Activated CD4-positive, alpha-beta T cell treated with anti-CD3 and anti-CD28 coated beads, Interleukin-2, Interleukin-6, amounts not matched to agents 100 ng/mL and 50 ng/mL, durations not matched to agents 16 hours and 8 hours (primary cell): ENCODE results near the gene MEIS2.

Source experiments
- DNase-seq: peaks from one replicate; pipeline ENCODE4 v3.0.0-alpha.2; 2020

MEIS2 gene

GRCh38 chr15:37112171-37112570, 11.8 kb upstream of the MEIS2 start:
- DNase-seq = no peak

DNA sequence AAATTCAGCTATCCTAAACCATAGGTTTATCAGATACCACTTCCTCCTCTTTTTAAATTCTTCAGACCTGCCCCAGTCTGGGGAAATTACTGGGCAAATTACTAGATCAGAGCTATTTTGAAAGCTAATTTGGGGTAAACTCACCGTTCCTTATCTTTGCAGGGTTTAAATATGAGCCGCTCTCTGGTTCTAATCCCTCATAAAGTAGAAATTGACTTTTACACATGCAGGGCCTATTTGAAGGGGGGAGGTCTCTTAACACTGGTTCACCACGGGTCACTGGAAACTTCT, 11.0 kb upstream of the MEIS2 start:
- DNase-seq = no peak

- DNase-seq = no peak
These were observed 9.7 kb upstream of the MEIS2 start for GRCh38 chr15:37109872-37110572.

DNA sequence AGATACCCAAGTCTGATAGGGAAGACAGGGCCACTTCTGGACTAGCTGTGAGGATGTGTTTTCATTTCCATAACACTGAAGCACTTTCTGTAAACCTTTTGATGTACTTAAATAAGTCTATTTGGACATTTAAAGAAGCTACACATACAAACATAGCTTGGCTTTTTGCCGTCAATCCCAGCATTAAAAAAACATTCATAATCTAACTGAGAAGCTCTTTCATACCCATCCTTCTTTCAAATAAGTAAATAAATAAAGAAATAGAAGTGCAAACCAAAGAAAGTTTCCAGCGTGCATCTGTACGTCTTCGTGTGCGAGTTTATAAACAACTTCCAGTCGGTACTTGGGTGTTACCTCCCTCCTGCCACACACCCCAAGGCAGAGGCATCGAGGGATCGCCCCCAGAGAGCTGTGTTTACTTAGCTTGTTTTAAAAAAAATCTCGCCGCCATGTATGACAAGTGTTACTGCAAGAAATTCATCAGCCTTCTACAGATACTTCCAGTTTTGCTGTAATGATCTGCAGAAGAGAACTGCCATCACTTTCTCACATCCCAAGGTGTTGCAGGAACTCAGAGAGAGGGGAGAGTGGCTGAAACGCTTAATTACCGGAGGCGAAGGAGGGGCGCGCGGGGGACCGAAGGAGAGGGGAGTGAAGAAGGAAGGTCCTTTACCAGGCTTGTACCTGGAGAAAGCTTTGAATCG, 9.0 kb upstream of the MEIS2 start:
- DNase-seq = no peak

DNA sequence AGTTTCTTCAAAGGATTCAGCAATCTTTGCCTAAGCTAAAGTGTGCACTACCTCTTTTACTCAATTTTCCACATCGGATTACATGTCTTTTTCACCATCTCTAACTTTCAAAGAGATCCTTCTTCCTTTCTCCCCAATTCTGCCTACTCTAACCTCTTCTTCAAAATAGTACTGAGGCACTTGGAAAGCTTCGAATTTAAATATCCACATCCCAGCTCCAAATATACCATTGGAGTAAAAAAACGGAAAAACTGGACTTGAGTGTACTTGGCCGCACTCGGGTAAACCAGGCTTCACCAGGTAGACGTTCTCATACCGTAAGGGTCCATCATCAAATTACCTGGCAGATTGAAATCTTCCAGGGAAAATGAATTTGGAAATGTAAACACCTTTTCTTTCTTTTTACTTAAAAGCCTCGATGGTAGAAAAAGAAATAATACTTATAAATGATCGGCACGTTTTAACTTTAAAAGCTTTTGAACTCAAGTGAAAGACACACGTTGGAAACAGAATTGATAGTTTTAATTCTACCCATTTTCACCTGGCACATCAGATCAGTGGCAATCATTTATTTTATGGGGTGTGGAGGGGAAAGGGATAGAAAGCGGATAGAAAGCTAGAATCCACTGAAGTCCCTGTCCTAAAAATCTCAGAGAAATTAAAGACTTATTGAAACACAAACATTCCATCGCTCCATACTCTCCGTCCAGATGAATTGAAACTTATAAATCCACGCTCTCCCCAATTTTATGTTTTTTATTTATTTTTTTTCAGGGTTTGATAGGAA, 8.2 kb upstream of the MEIS2 start:
- no peak for DNase-seq

GRCh38 chr15:37107744-37108380, 7.5 kb upstream of the MEIS2 start:
- no peak for DNase-seq

GRCh38 chr15:37107071-37107743, 6.9 kb upstream of the MEIS2 start:
- DNase-seq = no peak

- DNase-seq = no peak
These were observed 6.2 kb upstream of the MEIS2 start for GRCh38 chr15:37106490-37107001.

DNA sequence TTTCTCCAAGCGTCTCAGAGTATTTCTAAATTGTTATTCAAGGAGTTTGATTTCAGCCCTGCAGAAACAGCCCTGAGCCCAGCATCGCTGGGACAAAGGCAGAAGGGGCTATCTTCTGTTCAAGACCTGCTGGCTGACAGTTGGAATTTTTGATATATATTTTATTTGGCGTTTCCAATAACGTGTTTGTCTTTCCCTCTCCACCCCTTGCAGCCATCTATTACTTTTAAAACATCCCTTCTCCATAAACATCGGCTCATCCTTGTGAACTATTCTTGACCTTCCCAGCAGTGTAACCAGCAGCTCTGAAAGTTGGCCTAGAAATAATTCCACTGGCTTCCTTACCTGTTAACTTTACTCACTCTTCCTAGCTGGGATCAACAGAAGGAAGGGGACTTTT, 5.5 kb upstream of the MEIS2 start:
- no peak for DNase-seq

GRCh38 chr15:37105029-37105428, 4.7 kb upstream of the MEIS2 start:
- DNase-seq = no peak

GRCh38 chr15:37104424-37104981, 4.2 kb upstream of the MEIS2 start:
- no peak for DNase-seq

- no peak for DNase-seq
These were observed 3.4 kb upstream of the MEIS2 start for GRCh38 chr15:37103475-37104423.

DNA sequence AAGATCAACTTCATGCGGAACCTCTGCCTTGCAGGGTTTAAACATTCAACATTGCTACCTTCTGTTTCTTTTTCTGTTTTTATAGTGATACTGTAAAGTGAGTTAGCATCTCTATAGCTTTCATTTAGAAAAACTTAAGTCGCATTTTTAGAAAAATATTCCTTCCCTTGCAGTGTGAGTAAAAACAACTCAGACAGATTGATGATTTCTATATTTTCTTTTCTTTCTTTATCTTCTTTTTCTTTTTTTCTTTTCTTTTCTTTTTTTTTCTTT, 2.8 kb upstream of the MEIS2 start:
- no peak for DNase-seq

DNA sequence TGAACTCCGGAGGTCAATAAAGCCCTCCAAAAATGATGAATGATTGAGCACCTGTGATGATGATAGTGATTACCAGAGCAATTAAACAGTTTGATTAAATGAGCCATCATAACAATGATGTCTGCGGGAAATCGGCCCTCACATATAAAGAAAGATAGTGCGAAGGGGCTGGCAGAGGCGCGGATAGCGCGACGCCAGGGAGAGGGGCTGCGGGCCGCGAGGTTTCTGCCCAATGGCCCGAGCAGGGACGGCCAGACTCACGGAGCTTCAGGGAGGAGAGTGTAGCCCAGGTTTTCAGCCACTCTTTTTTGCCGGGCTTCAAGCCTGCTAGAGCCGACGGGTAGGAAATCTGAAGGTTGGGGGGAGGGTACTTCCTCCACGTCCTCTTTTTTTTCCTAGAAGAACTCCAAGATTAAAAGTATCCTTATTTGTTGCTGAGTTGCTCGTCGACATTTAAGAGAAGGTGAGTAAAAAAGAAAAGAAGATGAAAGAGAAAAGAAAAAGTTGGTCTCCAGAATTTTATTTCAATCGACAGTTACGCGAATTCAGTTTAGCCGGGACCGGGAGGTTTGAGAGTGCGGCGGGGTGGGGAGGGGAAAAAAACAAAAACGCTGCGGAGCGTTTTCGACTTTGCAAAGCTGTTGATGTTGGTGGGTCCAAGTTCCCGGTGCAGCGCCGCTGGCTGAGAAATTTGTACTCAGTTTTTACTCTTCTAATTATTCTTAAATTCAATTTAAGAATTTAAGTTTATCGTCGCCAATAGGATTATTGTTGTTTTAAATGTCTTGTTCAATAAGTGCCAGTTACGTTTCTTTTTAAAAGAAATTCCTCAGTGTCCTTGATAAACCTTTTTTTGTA, 2.2 kb upstream of the MEIS2 start:
- no peak for DNase-seq

DNA sequence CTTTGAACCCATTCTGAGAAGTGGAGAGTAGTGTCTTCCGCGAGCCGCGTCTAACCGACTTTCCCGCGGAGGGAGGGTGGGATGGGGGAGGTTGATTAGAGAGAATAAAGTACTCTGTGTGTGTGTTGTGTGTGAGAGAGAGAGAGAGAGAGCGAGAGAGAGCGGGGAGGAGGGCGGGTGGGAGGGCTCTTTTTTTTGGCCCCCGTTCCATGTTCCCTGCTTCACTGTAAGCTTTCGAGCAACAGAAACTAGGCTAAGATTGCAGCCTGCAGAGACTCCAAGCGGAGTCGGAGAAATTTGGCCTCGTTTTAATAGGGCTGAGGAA, 1.6 kb upstream of the MEIS2 start:
- DNase-seq = no peak

- DNase-seq = peak; percentile 17
These were observed 542 bp upstream of the MEIS2 start for GRCh38 chr15:37100966-37101215.

- no peak for DNase-seq
These were observed 835 bp downstream of the MEIS2 start for GRCh38 chr15:37099319-37100108.

DNA sequence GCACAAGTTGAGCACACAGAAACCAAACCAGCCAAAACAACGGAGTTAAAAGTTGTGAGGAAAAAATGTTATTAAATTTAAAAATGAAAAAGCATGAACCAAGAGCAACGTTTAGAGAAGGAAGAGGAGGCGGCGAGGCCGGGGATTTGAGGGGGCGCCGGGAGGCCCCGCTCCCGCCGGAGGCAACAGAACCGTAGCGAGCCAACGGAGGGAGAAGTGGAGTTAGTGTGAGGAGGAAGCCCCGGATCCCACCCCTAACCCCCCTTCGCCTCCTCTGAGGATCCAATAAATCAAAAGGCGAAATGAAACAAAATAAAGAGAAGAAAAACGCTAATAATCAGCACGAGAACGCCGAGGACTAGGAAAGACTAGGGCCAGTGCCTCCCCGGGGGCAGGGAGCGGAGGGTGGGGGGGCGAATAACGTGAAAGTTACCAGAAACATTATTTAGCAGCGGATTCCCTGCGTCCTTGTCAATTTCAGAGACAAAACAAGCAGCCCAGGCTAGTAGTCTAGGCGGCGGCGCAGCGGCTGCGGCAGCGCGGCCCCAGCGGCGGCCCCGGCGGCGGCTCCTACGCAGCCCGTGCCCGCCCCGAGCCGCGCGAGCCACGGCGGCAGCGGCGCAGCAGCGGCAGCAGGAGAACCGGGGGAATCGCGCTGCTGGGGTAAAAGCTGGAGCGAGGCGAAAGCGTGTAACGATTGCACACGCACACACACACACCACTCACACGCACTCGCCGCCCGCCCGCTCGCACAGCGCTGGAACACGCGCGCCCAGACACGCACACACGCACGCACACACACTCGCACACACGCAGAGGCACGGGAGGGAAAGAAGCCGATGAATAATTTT, 1.7 kb downstream of the MEIS2 start:
- peak; percentile 25 for DNase-seq
